HG03097 (cell line): ENCODE measurements around the gene EYA2.

Experiments
- ATAC-seq: cut with Tn5 transposase; IDR thresholded peaks from one replicate; pipeline ENCODE4 v1.9.1; 2021; ENCODE audit not compliant: unreplicated experiment, low FRiP score

The EYA2 gene

DNA sequence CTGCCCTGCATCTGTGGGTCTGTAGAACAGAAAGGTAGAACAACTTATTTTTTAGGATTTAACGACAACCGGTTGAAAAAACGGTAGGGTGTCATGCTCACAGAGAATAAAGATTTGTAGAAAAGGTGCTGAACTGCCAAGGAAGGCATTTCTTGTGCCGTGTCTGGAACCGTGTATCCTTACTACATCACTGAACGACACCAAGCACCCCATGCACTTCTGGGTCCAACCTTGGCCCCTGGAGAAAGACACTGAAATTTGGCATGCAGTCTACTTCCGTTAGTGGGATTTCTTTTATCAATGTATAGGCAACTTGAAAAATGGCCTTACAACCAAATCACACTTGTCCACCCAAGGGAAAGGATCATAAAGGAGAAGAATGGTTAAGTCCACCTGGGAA is 316.4 kb downstream of the EYA2 start:
- ATAC-seq = no peak

DNA sequence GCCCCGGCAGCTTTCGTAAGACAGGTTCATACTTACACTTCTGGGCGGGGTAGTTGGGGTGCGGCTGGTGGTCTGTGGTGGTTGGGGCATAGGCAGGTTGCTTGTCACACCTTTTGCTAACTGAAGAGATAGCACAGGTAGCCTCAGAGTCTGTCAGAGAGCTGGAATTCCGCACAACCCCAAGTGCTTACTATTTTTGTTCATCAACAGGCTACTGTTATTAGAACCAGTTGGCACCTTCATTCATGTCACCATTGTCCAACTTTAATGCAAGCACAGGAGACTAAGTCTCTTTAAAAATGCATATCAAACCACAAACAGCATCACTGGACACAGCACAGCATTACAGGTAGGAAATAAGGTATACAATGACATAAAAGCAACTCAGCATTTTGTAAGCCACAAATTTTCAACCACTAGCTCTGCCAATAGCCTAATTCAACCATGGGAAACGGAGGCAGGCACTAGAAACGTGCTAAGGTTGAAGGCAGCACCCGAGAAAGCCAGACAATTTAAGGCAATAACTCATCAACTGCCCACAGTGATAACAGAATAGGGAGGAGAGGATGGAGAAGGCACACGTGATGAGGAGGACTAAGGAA is 318.1 kb downstream of the EYA2 start:
- ATAC-seq = no peak

DNA sequence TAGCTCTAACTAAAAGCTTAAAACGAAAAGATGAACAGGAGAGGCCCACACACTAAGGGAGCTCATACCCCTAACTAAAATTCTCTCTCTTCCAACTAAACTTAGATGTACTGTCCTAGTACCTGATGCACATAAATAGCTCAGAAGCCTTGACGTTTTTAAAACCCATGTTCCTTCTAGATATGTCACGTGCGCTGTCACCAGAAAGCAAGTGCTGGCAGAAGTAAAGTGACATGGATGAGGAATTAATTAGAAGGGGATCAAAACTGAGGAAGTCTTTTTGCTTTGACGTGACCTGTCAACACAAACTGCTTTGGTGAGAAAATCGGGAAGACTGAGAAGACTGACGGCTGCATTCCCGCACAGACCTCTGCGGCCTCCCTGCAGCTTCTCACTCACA is 319.3 kb downstream of the EYA2 start:
- ATAC-seq = no peak

DNA sequence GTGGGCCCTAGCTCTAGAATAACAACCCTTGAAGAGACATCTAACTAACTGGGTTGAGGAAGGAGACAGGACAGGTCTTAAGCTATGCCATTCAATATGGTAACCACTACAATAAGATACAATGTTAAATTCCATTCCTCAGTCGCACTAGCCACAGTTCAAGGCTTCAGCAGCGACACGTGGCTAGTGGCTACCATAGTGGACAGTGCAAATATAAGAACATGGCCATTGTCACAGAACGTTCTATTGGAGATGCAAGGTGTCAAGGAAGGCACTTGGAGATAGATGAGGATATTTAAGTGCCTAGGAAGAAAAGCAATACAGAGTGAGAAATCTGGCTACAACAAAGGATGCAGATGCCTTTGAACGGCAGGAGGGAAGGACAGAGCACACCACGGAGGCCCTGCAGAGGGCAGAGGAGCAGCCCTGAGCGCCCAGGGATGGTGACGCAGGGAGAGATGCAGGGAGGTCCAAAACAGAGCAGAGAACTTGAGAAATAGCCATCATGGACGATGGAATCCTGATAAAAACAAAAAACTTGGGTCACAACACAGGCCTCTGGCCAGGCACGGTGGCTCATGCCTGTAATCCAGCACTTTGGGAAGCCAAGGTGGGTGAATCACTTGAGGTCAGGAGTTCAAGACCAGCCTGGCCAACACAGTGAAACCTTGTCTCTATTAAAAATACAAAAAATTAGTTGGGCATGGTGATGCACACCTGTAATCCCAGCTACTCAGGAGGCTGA is 321.2 kb downstream of the EYA2 start:
- ATAC-seq = no peak

DNA sequence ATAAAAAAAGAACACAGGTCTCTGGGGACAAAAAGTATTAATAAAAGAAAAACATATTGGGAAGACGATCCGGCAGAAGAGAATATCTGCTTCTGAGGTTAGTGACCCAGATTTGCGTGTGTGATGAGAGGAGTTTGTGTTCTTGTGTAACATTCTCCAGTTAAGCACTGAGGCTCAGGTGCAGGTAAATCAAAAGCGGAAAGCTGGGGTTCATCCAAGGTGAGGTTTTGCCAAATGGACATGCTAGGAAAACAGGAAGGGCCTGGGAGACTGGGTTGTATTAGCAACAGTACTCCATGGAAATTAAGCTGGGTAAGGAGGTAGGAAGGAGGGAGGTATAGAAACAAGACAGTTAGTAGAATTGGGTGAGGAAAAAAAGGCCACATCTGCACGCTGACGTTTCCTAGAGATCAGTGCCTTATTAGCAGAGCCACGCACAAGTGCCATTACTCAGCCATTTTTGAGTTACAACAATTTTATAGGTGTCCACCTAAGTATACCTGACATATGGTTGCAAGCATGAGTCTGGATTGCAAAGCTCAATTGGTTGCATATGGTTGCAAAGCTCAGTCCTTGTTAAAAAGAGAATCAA is 322.3 kb downstream of the EYA2 start:
- ATAC-seq = no peak

DNA sequence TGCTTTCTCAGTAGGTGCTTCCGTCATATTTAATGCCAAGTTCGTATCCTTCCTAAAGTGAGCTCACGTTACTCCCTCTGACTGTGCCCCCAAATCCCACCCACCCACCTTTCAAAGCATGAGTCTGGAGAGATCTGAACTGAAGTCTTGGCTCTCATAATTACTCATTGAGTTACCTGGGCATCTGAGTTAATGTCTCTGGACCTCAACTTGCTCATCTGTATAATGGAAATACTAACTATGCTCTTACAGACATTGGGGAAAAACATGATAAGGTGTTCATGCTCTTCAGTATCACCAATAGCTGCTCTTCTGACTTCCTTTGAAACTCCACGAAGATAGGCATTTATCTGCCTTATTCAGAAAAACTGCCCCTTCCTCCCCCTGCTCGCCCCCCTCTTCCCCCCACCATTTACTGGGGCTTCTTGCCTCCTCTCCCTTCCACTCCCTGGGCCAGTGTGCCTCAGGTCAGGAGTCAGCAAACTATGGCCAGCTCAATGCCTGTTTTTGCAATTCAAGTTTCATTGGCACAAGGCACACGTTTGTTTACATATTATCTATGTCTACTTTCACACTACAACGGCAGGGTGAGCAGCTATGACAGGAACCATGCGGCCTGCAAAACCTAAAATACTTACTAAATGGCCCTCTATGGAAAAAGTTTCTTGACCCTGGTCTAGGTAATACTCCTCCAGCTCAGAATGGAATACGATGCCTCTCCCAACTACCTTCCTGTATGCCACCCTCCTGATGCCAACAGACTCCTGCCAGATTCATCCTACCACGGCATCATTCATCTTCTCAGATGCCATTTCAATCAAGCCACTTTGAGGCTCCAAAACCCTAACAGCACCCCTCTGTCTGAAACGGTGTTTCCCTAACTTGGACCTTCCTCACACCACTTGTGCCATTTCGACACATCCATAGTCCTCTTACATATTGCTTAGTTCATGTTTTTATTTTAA is 323.1 kb downstream of the EYA2 start:
- ATAC-seq = no peak

DNA sequence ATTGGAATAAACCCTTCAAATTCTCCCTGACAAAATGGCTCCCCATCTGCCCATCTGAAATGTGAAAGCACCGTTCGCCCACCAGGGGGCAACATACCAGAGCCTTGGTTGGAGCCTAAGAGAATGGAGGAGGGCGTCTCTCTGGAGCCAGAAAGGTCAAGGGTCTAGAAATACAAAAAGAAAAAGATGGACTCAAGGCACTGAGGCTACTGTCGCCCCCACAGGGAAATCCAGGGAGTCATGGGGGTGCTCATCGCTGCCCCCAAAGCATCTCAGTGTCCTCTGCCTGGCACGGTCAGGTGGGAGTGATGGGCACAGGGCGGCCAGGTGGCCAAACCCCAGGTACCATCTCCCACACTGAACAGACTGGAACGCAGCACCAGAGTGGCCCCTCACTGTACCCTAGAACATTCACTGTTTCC is 325.5 kb downstream of the EYA2 start:
- ATAC-seq = no peak

DNA sequence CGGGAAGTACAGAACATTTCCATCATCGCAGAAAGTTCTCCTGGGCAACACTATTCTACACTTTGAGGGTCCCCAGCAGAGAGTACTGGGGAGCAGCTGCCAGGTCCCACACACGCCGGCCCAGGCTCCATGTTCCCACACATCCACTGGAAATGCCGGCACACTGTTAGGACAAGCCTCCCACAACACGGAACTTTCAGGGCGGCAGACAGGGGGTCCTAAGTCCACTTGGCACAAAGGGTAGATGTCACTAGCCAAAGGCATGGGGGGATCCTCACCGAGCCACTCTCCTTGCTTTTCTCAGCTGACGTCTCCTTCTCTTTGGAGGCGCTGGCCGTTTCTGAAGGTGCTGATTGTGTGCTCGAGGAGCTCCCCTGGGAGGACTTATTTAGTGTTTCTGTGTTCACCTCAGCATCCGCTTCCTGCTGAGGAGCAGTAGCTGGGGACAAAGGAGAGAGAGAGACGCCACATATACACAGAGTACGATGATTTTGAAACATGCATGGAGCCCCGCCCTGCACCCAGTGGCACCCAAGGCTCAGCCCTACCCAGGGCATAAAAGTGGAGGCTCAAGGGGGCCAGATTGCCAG is 326.5 kb downstream of the EYA2 start:
- ATAC-seq = no peak

DNA sequence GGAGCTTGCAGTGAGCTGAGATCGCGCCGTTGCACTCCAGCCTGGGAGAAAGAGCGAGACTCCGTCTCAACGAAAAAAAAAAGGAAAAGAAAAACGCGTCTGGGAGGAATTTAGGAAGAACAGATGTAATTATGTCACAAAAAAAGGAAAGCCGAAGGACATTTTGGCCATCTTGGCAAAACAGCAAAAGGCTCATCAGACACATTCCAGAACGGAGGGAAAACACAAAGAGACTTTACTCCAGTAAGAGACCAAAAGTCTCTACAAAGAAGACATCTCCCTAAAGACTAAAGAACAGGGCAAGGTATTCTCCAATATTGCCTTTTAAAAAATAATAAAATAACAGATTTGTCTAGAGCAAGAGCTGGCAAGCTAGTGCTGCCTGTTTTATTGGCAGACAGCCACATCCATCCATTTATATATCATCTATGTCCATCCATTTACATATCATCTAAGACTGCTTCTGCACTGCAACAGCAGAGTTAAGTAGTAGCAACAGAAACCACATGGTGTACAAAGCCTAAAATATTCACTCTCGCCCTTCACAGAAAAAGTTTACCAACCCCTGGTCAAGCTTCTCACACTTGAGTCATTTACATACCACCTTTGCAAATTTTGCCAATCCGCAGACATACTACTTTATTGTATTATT is 328.0 kb downstream of the EYA2 start:
- ATAC-seq = no peak

DNA sequence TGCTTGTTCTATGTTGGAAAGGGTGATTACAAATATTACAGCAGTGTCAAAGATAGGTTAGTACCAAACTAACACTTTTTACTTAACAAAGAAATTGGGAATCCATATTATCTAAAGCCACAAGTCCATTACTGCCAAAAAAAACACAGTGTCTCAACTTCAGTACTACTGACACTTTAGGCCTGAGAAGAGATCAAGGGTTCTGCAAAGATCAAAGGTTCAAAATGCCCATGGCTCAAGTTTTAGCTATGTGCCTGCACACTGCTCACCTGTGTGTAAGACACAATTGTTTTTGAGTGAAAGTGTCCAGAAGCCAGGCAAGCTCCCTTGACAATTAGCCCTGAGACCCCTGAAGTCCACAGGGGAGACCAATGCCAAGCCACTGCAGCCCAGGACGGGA is 329.3 kb downstream of the EYA2 start:
- no peak for ATAC-seq

DNA sequence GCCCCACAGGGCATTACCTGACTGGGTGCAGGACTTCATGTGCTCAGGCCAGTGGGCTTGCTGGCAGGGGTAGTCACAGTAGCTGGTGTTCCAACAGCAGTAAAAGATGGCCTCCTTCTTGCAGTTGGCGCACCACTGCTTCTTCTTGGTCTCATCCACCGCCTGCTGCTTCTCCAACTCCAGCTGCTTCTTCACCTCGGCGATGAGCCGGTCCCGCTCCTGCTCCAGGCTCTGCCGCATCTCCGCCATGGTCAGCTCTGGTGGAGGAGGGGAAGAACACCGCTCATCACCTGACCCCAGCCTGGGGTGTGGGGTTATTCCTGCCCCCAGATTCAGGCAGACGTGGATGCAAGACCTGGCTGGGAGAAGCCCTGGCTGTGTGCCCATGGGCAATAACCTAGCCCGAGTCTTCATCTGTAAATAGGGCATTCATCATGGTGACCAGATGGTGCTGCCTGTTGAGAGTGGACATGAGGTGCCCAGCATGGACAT is 329.7 kb downstream of the EYA2 start:
- ATAC-seq = no peak

DNA sequence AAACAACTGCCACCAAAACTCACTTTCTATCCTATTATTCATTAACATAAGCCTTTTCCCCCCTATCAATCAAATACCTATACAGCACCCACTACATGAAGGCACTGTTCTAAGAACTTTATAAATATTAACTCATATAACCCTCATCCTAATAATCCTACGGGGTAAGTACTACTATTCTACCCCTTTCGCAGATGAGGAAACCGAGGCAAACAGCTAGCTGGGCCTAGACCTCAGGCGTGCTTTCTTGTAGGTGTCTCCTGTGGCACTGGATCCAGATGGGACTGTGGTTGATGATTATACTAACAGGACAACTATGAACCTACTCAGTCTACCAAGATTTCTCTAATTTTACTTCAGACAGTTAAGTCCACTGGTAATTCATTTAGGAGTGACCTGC is 330.2 kb downstream of the EYA2 start:
- ATAC-seq = no peak

DNA sequence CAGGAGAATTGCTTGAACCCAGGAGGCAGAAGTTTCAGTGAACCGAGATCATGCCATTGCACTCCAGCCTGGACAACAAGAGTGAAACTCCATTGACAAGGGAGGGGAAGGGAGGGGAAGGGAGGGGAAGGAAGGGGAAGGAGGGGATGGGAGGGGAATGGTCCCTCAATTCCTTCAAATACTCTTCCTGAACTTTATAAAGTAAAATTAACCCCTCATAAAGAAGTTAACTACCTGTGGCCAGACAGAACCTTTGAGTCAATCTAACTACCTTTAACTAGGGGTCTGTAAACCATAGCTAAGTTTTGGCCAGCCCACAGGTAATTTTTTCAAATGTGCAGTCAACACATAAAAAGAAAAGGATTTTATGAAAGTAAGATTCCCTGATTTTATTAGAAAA is 330.8 kb downstream of the EYA2 start:
- ATAC-seq = no peak

DNA sequence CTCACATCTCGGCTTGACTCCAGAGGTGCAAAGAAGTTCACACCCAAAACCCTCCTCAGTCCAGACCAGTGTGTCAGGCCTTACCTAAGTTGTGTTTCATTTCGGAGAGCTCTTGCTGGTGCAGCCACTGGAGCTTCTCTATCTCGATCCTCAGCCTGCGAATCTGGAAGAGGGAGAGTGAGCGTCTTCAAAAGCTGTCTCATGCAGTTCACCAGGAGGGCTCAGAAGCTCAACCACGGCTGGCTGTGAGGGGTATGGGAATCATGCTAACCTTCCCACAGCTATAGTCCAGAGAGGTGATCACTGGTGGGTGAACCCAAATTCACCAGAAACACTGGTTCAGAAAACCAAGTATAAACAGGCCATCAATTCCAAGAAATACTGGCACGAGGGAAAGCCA is 332.5 kb downstream of the EYA2 start:
- ATAC-seq = no peak

DNA sequence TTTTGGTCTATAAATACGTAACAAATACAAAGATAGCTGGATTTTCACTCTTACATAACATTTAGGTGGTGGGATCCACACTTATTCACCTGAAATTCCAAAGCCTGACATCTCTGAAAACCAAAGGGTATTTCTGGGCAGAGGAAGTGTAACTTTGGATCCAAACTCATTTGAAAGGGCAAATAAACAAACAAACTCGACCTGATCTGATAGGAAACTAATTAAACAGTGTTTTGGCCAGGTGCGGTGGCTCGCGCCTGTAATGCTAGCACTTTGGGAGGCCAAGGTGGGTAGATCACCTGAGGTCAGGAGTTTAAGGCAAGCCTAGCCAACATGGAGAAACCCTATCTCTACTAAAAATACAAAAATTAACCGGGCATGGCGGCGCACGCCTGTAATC is 332.9 kb downstream of the EYA2 start:
- no peak for ATAC-seq

DNA sequence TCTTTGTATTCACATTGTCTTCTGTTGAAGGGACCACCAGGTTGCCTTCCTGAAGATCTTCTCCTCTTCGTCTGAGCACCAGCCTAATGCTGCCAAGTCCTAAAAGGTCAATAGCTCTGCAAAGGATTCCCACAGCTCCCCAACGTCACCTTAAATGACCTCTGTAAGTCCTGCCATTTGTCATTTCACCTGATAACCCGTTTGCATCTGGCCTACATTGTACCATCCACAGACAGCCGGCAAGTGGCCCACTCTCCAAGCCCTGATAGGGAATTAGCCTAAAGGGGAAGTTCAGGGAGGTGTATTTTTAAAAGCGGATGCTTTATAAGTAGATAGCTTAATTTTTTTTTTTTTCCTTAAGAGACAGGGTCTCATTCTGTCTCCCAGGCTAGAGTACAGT is 334.0 kb downstream of the EYA2 start:
- no peak for ATAC-seq

DNA sequence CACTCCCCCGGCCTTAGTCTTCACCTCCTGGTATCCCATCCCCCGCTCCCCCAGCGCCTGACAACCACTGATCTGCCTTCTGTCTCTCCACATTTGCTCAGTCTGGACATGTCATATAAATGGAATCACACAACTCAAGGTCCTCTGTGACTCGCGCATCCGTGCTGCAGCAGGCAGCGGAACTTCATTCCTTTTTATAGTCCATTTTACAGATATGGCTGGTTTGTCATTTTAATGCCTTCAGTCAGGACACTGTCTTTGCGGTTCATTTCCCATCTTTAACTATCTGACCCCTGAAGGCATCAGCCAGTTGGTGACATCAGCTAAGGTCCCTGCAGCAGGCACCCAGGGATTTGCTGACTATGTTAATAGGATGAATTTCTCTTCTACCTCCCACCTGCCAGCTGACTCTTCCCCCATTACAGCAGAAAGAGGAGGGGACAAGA is 336.2 kb downstream of the EYA2 start:
- no peak for ATAC-seq

DNA sequence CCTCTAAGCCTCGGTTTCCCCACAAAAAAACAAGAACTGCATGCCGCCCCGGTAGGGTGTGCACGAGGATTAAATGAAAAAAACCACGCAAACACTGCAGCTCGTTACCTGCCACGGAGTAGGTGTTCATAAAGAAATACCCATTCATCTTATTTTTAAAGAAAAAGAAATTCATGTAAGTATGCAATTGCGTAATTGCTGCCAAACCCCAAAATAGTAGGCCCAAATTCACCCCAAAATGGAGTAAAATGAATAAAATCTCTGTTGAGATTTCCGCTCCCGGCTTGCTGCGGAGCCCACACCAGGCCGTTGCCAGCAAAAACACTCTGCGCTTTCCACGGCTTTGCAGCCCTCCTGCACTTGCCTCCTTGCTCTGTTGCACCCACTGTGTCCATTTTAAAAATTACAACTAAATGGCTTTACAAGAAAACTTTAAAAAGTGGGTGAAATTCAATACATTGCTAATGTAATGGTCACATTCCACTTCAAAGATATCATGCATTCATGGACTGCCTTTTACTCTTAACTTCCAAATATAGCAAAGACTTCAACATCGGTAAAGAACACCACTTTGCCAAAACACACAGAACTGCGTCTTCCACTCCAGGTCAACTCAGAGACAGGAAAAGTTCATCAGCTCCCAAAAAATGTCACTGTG is 336.9 kb downstream of the EYA2 start:
- ATAC-seq = no peak

DNA sequence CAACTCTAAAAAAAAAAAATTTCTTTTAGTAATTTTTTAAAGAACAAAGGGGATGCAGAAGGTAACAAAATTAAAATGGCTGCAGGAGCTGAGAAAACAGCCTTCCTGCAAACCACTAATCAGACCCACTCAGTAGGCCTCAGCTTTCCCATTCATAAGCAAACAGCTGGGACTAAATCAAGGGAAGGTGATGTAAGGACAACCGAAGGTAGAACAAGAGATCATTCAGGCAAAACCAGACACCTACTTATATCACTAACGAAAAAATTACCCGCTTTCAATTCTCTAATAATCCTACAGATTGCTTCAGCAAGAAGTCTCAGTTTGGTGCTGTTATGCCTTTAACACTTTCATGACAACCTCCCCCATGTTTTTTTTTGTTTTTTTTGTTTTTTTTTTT is 337.9 kb downstream of the EYA2 start:
- no peak for ATAC-seq
